NT2/D1 (cell line): ENCODE results near the gene ITGA3.

Experiments
- DNase-seq: peaks from one replicate; pipeline ENCODE4 v3.0.0-alpha.2; 2011; ENCODE audit warnings: low read depth, low spot score
- H3K27me3 ChIP-seq: 2 replicates; pipeline ENCODE4 v1.6.0; 2011; ENCODE audit warnings: mild to moderate bottlenecking; ENCODE audit not compliant: insufficient read length, insufficient read depth
- H3K36me3 ChIP-seq: 2 replicates; pipeline ENCODE4 v1.6.1; 2011; ENCODE audit warnings: mild to moderate bottlenecking, low read length, mixed read lengths; ENCODE audit not compliant: insufficient read depth, insufficient read length
- H3K4me1 ChIP-seq: 2 replicates; pipeline ENCODE4 v1.5.1; 2011; ENCODE audit not compliant: insufficient read depth, insufficient read length
- H3K4me3 ChIP-seq: 2 replicates; pipeline ENCODE4 v1.5.1; 2011; ENCODE audit warnings: low read depth; ENCODE audit not compliant: insufficient read length
- H3K9ac ChIP-seq: 2 replicates; pipeline ENCODE4 v1.6.0; 2011; ENCODE audit warnings: low read depth; ENCODE audit not compliant: insufficient read length
- H3K9me3 ChIP-seq: 2 replicates; pipeline ENCODE4 v1.5.1; 2011; ENCODE audit warnings: mild to moderate bottlenecking, low read length; ENCODE audit not compliant: insufficient read depth
- SUZ12 ChIP-seq: IDR thresholded peaks from 2 replicates; pipeline ENCODE4 v1.6.1; 2011; ENCODE audit not compliant: insufficient read length, insufficient read depth; ENCODE audit errors: extremely low read depth
- YY1 ChIP-seq: IDR thresholded peaks from 2 replicates; pipeline ENCODE4 v1.6.1; 2011; ENCODE audit not compliant: insufficient read length, insufficient read depth
- ZNF274 ChIP-seq: IDR thresholded peaks from 2 replicates; pipeline ENCODE4 v1.6.1; 2011; ENCODE audit warnings: mild to moderate bottlenecking, low read depth, low read length

ITGA3 gene

DNA sequence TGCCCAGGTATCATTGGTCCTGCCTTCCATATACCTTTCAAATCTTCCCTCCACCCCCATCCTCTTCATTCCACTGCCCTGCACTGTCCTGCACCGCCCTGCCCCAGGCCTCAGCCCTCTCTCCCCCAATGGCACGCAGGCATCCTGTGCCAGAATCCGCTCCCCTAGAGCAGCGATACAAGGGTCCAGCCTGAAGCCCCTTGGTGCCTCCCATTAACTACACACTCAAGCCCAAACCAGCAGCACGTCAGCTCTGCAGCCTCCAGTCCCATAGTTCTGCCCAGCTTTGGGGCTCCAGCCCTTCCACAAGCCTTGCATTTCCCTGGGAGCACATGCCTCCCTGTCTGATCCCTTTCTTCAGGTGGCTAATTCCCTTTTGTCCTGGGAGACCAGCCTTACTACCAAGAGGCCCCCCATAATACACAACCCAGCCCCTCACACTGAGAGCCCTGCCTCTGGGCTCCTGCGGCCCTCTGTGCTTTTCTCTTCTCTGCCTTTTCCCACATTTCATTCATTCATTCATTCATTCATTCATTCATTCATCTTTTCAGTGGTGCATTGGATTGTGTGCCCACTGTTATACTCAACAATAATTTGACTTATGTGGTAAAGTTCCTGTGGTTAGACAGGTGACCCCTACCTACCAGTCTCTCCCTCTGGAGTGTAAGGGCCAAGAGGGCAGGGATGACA, 34.1 kb upstream of the ITGA3 start:
- Histone ChIP-seq H3K36me3 (no peaks in the 10 kb centered on the region), H3K9me3 (peaks cover 15% of the 10 kb centered on the region), H3K27me3 (no peaks in the 10 kb centered on the region), H3K4me3 (no peak overlapping the region), H3K4me1 (no peaks in the 10 kb centered on the region), H3K9ac (no peak overlapping the region)
- TF ChIP-seq ZNF274 (no peak), YY1 (no peak), SUZ12 (no peak)
- DNase-seq: no peak

DNA sequence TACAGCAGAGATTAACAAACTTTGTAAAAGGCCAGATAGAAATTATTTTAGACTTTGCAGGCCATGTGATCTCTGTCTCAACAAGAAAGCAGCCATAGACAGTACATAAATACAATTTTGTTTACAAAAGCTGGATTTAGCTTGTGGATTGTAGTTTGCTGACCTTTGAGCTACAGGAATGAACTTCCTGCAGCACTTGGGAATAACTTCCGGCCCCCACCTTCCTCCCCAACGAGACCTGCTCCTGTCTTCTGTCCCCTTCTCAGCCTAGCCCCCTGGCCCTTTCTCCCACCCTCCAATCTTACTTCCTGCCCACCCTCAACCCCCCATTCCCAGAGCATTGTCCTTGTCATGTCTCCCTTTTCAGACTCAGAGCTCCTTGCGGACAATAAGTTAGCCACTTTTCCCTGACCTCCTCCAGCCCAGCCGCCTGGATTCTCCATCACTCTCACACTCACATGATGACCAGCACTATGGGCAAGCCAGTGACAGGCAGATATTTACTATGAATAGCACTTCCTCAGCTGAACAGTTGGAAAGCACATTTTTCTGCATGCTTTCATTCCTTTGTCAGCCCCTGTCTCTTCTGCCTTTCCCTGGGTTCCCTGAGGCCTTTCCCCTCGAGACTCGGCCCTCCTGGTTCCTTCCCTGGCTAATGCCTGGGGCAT, 33.3 kb upstream of the ITGA3 start:
- Histone ChIP-seq H3K4me3 (no peak overlapping the region), H3K9me3 (peaks cover 15% of the 10 kb centered on the region), H3K36me3 (no peaks in the 10 kb centered on the region), H3K27me3 (no peaks in the 10 kb centered on the region), H3K9ac (no peak overlapping the region), H3K4me1 (peaks cover 2% of the 10 kb centered on the region)
- no peak for DNase-seq
- TF ChIP-seq YY1 (no peak), SUZ12 (no peak), ZNF274 (no peak)

DNA sequence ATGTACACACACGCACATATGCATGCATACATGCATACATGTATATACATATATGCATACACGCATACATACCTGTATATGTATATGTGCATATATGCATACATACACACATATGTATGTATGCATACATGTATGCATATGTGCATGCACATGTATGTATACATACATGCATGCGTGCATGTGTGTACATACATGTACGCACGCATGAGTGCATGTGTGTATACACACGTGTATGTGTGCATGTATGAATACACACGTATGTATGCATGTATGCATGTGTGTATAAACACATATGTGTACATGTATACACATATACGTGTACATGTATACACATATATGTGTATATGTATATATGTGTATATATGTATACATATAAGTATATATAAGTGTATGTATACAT, 32.4 kb upstream of the ITGA3 start:
- Histone ChIP-seq H3K36me3 (no peaks in the 10 kb centered on the region), H3K4me1 (peaks cover 8% of the 10 kb centered on the region), H3K4me3 (no peak overlapping the region), H3K9ac (no peak overlapping the region), H3K9me3 (peaks cover 15% of the 10 kb centered on the region), H3K27me3 (no peaks in the 10 kb centered on the region)
- TF ChIP-seq YY1 (no peak), ZNF274 (no peak), SUZ12 (no peak)
- DNase-seq: no peak

DNA sequence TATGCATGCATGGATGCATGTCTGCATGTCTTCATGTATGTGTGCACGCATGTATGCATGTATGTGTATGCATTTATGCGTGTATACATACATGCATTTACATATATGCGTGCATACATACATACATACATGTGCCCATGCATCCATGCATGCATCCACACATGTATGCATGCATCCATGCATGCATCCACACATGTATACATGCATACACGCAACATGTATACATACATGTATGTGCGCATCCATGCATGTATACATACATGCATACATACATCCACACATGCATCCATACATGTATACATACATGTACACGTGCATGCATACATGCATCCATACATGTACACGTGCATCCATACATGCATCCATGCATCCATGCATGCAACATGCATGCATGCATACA, 31.1 kb upstream of the ITGA3 start:
- DNase-seq: no peak
- Histone ChIP-seq H3K4me3 (no peak overlapping the region), H3K9me3 (peaks cover 15% of the 10 kb centered on the region), H3K36me3 (no peaks in the 10 kb centered on the region), H3K27me3 (no peaks in the 10 kb centered on the region), H3K4me1 (peaks cover 13% of the 10 kb centered on the region), H3K9ac (no peak overlapping the region)
- TF ChIP-seq YY1: no peak

DNA sequence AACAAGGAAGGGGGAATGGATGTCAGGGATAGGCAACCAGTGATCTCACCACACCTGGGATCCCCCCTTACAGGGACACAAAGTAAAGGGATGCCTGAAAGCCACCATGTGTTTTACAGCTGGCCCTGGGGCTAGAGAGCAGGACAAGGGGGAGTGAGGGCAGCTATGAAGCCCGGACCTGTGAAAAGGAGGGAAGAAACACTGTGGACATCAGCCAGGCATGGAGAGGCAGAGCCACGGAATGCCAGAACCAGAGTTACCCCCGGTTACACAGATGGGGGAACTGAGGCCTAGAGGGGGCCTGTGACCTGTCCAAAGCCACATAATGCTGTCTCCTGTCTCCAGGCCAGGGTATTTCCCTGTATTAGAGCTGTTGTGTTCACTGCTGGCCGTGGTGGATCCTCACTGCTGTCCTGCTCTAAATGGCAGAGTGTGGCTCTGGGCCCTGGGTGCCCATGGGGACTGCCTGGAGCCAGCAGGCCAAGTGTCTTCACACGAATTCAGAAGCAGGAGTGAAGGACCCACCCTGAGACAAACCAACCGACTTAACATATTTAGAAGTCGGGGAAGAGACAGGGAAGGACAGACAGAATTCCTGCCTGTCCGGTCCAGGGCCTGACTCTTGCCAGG, 29.7 kb upstream of the ITGA3 start:
- TF ChIP-seq YY1 (no peak), ZNF274 (no peak), SUZ12 (no peak)
- Histone ChIP-seq H3K27me3 (no peaks in the 10 kb centered on the region), H3K36me3 (no peaks in the 10 kb centered on the region), H3K9me3 (peaks cover 15% of the 10 kb centered on the region), H3K4me3 (no peak overlapping the region), H3K4me1 (peaks cover 13% of the 10 kb centered on the region), H3K9ac (no peak overlapping the region)
- DNase-seq: no peak

DNA sequence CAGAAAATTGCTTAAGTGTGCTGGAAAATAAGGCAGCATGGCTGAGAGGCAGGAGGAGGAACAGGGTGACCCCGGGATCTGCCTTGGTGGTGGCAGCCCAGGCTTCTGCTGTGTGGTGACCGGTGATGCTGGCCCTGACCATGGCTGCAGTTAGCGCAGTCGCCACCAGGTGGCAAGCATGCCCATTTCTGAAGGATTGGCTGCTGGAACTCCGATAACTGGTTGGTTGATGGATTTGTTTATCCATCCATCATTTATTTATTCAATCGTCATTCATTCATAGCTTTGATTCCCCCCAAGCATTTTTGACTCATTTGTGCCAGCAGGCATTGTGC, 29.1 kb upstream of the ITGA3 start:
- Histone ChIP-seq H3K9me3 (peaks cover 15% of the 10 kb centered on the region), H3K9ac (no peak overlapping the region), H3K27me3 (no peaks in the 10 kb centered on the region), H3K4me1 (peaks cover 13% of the 10 kb centered on the region), H3K36me3 (no peaks in the 10 kb centered on the region), H3K4me3 (no peak overlapping the region)
- DNase-seq: peak; percentile 52
- TF ChIP-seq YY1: no peak
- no peak for TF ChIP-seq SUZ12
- TF ChIP-seq ZNF274: no peak

DNA sequence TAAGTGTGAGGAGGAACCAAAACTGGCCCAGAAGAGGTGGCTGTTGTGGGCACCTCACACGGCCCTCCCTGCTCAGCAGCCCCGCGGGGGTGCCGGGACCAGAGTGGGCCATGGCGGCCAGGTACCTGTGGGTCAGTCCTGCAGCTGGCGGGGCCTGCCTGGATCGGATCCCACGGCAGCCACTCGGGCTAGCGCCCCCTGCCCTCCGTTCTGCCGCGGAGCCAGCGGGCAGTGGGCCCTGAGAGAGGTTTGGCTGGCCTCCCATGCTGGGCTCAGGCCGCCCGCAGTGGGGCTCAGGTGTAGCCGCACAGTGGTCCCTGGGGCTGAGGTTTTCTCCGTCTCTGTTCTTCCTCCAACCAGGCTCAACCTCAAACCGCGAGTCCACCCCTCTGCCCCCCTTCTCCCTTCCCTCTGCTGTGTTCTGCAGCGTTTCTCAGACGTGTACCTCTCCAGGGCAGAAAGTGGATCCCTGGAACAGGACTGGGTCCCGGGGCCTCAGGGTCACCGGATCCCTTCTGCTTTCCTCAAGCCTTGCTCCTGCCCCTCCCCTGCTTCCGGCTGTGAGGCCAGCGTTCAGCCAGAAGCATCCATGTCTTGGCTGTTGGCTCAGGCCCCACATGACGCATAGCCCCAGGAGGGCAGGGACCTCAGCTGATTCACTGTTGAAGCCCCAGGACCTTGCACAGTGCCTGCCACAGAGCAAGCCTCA, 28.6 kb upstream of the ITGA3 start:
- Histone ChIP-seq H3K4me1 (peaks cover 13% of the 10 kb centered on the region), H3K4me3 (peak overlapping the region; percentile 5), H3K9me3 (peaks cover 15% of the 10 kb centered on the region), H3K36me3 (no peaks in the 10 kb centered on the region), H3K27me3 (no peaks in the 10 kb centered on the region), H3K9ac (no peak overlapping the region)
- no peak for DNase-seq
- no peak for TF ChIP-seq ZNF274
- no peak for TF ChIP-seq SUZ12
- TF ChIP-seq YY1: no peak
